ENCODE results near the gene HS3ST2.

The HS3ST2 gene

GRCh38 chr16:22948603-22949368 is 134.8 kb downstream of the HS3ST2 start:
- TF ChIP-seq ZFX (IDR thresholded peaks at IDR 0.05; ENCODE audit: borderline replicate concordance) (no peak), CTCF (IDR thresholded peaks at IDR 0.05) (peak; percentile 82)
- H3K27ac ChIP-seq, result no peak overlapping the region

GRCh38 chr16:22955461-22956070 is 141.6 kb downstream of the HS3ST2 start:
- H3K27ac ChIP-seq, result no peak overlapping the region
- no peak for TF ChIP-seq CTCF (IDR thresholded peaks at IDR 0.05)
- no peak for TF ChIP-seq ZFX (IDR thresholded peaks at IDR 0.05; ENCODE audit: borderline replicate concordance)

- TF ChIP-seq CTCF (IDR thresholded peaks at IDR 0.05), result no peak
- TF ChIP-seq ZFX (IDR thresholded peaks at IDR 0.05; ENCODE audit: borderline replicate concordance), result no peak
- no peak overlapping the region for H3K27ac ChIP-seq
Measured at GRCh38 chr16:22961206-22961605, 147.2 kb downstream of the HS3ST2 start.

GRCh38 chr16:22962905-22963304 is 148.9 kb downstream of the HS3ST2 start:
- no peak overlapping the region for H3K27ac ChIP-seq
- TF ChIP-seq ZFX (IDR thresholded peaks at IDR 0.05; ENCODE audit: borderline replicate concordance) (no peak), CTCF (IDR thresholded peaks at IDR 0.05) (no peak)
